HepG2 (cell line): ENCODE data around the gene DDC. TPM values are rescaled to one million over a fixed set of nuclear protein-coding genes. Genes with fewer than 3 reads are reported as not detected.
A peak's percentile ranks its signal among the peaks of the same experiment; 100 is the strongest.

Experiments used
- ATF7 ChIP-seq, 2 experiments: fragments of 450-650 bp in 1 of 2; sonication (generic) in 1 of 2; formaldehyde crosslinking in 1 of 2; IDR thresholded peaks; 2 replicates each; pipeline versions ENCODE4 v1.4.0 to v1.6.1; 2016 to 2020; ENCODE audit warnings: antibody characterized with exemption in 1 of 2, mild to moderate bottlenecking in 1 of 2, missing genetic modification reagents in 1 of 2
- FLYWCH1 ChIP-seq: sonication (generic); formaldehyde crosslinking; IDR thresholded peaks from 2 replicates; pipeline ENCODE4 v1.8.1; 2023; ENCODE audit warnings: mild to moderate bottlenecking, missing genetic modification reagents
- FOSL1 ChIP-seq: sonication (generic); formaldehyde crosslinking; IDR thresholded peaks from 2 replicates; pipeline ENCODE4 v1.9.0; 2021; ENCODE audit warnings: missing genetic modification reagents, borderline replicate concordance
- RARA ChIP-seq: IDR thresholded peaks from 2 replicates; pipeline ENCODE4 v1.6.1; 2016; ENCODE audit warnings: missing genetic modification reagents, missing compliant biosample characterization
- SOX13 ChIP-seq, 3 experiments: fragments of 450-650 bp in 1 of 3; sonication (generic) in 1 of 3; formaldehyde crosslinking in 1 of 3; IDR thresholded peaks in 2 of 3; conservative IDR thresholded peaks in 1 of 3; 2 replicates each; pipeline versions ENCODE4 v1.5.0 to v1.6.1; 2016 to 2020; ENCODE audit warnings: antibody characterized with exemption in 1 of 3, mild to moderate bottlenecking in 1 of 3, missing compliant biosample characterization in 1 of 3, missing genetic modification reagents in 1 of 3, moderate library complexity in 1 of 3
- SRY ChIP-seq: sonication (generic); formaldehyde crosslinking; IDR thresholded peaks from 2 replicates; pipeline ENCODE4 v1.8.0; 2022; ENCODE audit warnings: mild to moderate bottlenecking, missing genetic modification reagents
- STAG1 ChIP-seq: sonication (generic); formaldehyde crosslinking; IDR thresholded peaks from 2 replicates; pipeline ENCODE4 v1.4.0; 2020; ENCODE audit warnings: missing genetic modification reagents
- ZBTB38 ChIP-seq: sonication (generic); formaldehyde crosslinking; IDR thresholded peaks from 2 replicates; pipeline ENCODE4 v1.5.1; 2020; ENCODE audit warnings: mild to moderate bottlenecking, missing genetic modification reagents
- ZBTB4 ChIP-seq: sonication (generic); formaldehyde crosslinking; IDR thresholded peaks from 2 replicates; pipeline ENCODE4 v1.4.0; 2020; ENCODE audit warnings: missing genetic modification reagents, mild to moderate bottlenecking, borderline replicate concordance
- ZFY ChIP-seq: sonication (generic); formaldehyde crosslinking; IDR thresholded peaks from 2 replicates; pipeline ENCODE4 v1.4.0; 2020; ENCODE audit warnings: missing genetic modification reagents
- polyA plus RNA-seq, 8 experiments: library from polyadenylated mRNA; depleted of rRNA in 3 of 8; stranded (reverse) in 7 of 8; unstranded in 1 of 8; fragments of >200 nt; fragmentation: Illumina TruSeq in 4 of 8; extraction: Trizol in 4 of 8; gene quantifications; 2 replicates each; pipeline versions ENCODE4 v1.2.1 to v1.2.3, GENCODE V29; 2011 to 2016; ENCODE audit warnings: low read depth in 4 of 8, missing spikeins in 1 of 8, mixed read lengths in 1 of 8; ENCODE audit not compliant: insufficient read depth in 1 of 8
- total RNA-seq, 5 experiments: library from RNA; depleted of rRNA; stranded (reverse); fragments of >200 nt; fragmentation: Illumina TruSeq; extraction: Trizol; gene quantifications; 2 replicates each; pipeline ENCODE4 v1.2.3, GENCODE V29; 2016; ENCODE audit warnings: low read depth in 1 of 5

DDC gene
- total and polyA plus RNA-seq, 2 of the 13 experiments (the other 11 are each of a cell fraction or from before 2014, with no cell fraction given) = 11.7 to 93.3 TPM

- TF ChIP-seq ZBTB4 (CRISPR knock-in tag) (no peak), STAG1 (peak; percentile 15), SOX13 (IDR thresholded peaks at IDR 0.05) (no peak), SOX13 (CRISPR knock-in tag; conservative IDR thresholded peaks at IDR 0.05 in 1 of 2, IDR thresholded peaks at IDR 0.05 in 1 of 2) (no peak), RARA (no peak), SRY (CRISPR knock-in tag) (0 out of 2 replicates have a peak, but pooled peaks have one; percentile 17), FLYWCH1 (no peak), ZFY (CRISPR knock-in tag) (peak; percentile 29; the same call in 1 of the 2 replicates), ZBTB38 (CRISPR knock-in tag) (0 out of 2 replicates have a peak, but pooled peaks have one; percentile 27), FOSL1 (no peak), ATF7 (IDR thresholded peaks at IDR 0.05) (no peak), ATF7 (CRISPR knock-in tag; IDR thresholded peaks at IDR 0.05) (no peak)
These were observed 3.1 kb downstream of the DDC start (continued) for GRCh38 chr7:50562136-50562535.
